Esophagus muscularis mucosa (tissue), 4 donors: ENCODE data around the gene RERE. TPM values are rescaled to one million over a fixed set of nuclear protein-coding genes. Genes with fewer than 3 reads are reported as not detected.

Experiments used
- DNase-seq: peaks from one replicate; pipeline ENCODE4 v3.0.0-alpha.2; 2017; ENCODE audit errors: extremely low spot score
- H3K27ac ChIP-seq, 4 donors: fragments of 200-600 bp; sonication (generic); replicated peaks in 1 of 4; 1 replicate in 3 of 4; 2 replicates in 1 of 4; pipeline ENCODE4 v1.5.1; 2016 to 2019; ENCODE audit warnings: mild to moderate bottlenecking in 1 of 4
- H3K27me3 ChIP-seq, 4 donors: fragments of 200-600 bp; sonication (generic); one replicate each; pipeline versions ENCODE4 v1.5.1 to v1.6.0; 2016 to 2019
- H3K36me3 ChIP-seq, 4 donors: fragments of 200-600 bp; sonication (generic); one replicate each; pipeline ENCODE4 v1.5.1; 2016 to 2019
- H3K4me1 ChIP-seq, 4 donors: fragments of 200-600 bp; sonication (generic); one replicate each; pipeline ENCODE4 v1.5.1; 2016 to 2019
- H3K4me3 ChIP-seq, 4 donors: fragments of 200-600 bp; sonication (generic); 1 replicate in 2 of 4; 2 replicates in 2 of 4; pipeline ENCODE4 v1.5.1; 2016 to 2019; ENCODE audit warnings: mild to moderate bottlenecking in 4 of 4, moderate library complexity in 1 of 4
- H3K9me3 ChIP-seq, 4 donors: fragments of 200-600 bp; sonication (generic); 1 replicate in 3 of 4; 2 replicates in 1 of 4; pipeline ENCODE4 v1.5.1; 2016 to 2019
- EP300 ChIP-seq: sonication (generic); formaldehyde crosslinking; IDR thresholded peaks from one replicate; pipeline ENCODE4 v1.6.1; 2017; ENCODE audit warnings: antibody characterized with exemption
- POLR2A ChIP-seq: fragments of 450-650 bp; IDR thresholded peaks from one replicate; pipeline ENCODE4 v1.6.1; 2017; ENCODE audit warnings: antibody characterized with exemption, moderate library complexity, mild to moderate bottlenecking, low read depth
- POLR2AphosphoS5 ChIP-seq, 2 donors: sonication (generic); formaldehyde crosslinking; IDR thresholded peaks; one replicate each; pipeline ENCODE4 v1.6.1; 2017; ENCODE audit warnings: antibody characterized with exemption in 2 of 2
- WGBS: methylation state at CpG from one replicate; pipeline ENCODE4 v1.1.5; 2018; 5-methylcytosine and 5-hydroxymethylcytosine counted together
- intact Hi-C: fragments of 100-400 bp; cut with DNase I; formaldehyde crosslinking; loops from one replicate; pipeline ENCODE4 v1.15.1; 2023
- total RNA-seq, 4 donors: library from RNA; depleted of rRNA; stranded (reverse); fragments of >200 nt; gene quantifications; one replicate each; pipeline versions ENCODE4 v1.1.0 to v1.2.1, GENCODE V29; 2016
- TF ChIP-seq, protein P1 (sequence below), 3 experiments: fragments of 200-600 bp in 2 of 3; fragments of 450-650 bp in 1 of 3; sonication (generic) in 2 of 3; IDR thresholded peaks; one replicate each; pipeline ENCODE4 v1.5.1; 2017 to 2019; ENCODE audit warnings: antibody characterized with exemption in 3 of 3, mild to moderate bottlenecking in 2 of 3, moderate library complexity in 1 of 3

Gene RERE
- total RNA-seq, 4 donors from 2014 or later: 133 to 212 (median 168) TPM

DNA sequence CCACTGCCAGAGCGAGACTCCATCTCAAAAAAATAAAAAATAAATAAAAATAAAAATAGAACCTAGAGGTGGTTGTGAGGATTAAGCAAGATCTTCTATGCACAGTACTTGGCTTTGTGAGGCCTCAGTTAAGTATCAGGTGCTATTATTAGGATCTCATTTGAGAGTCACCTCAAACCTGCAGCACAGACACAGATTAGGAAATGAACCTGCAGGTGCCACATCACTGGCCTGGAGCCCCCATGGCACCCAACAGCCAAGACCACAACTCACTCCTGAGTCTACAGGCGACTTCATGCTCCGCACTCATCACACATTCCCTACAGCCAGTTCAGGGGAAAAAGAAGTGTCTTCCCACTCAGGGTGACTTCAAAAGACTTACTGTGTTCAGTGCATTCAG is 322.8 kb downstream of the RERE start:
- WGBS: 95% methylated on average over 3 of the region's 3 CpGs
- TF ChIP-seq POLR2A: no peak
- TF ChIP-seq POLR2AphosphoS5 (IDR thresholded peaks at IDR 0.05): no peak
- no peak for TF ChIP-seq EP300
- TF ChIP-seq, protein P1, sequence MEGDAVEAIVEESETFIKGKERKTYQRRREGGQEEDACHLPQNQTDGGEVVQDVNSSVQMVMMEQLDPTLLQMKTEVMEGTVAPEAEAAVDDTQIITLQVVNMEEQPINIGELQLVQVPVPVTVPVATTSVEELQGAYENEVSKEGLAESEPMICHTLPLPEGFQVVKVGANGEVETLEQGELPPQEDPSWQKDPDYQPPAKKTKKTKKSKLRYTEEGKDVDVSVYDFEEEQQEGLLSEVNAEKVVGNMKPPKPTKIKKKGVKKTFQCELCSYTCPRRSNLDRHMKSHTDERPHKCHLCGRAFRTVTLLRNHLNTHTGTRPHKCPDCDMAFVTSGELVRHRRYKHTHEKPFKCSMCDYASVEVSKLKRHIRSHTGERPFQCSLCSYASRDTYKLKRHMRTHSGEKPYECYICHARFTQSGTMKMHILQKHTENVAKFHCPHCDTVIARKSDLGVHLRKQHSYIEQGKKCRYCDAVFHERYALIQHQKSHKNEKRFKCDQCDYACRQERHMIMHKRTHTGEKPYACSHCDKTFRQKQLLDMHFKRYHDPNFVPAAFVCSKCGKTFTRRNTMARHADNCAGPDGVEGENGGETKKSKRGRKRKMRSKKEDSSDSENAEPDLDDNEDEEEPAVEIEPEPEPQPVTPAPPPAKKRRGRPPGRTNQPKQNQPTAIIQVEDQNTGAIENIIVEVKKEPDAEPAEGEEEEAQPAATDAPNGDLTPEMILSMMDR (IDR thresholded peaks at IDR 0.05): no peak
- no peak overlapping the region for H3K4me3 ChIP-seq
- peaks cover 13 to 24% (median 21%) of the 10 kb centered on the region in 4 donors for H3K4me1 ChIP-seq
- no peak overlapping the region for H3K27ac ChIP-seq
- peaks cover 0 to 47% (median 35%) of the 10 kb centered on the region in 4 donors for H3K36me3 ChIP-seq
- H3K9me3 ChIP-seq: no peaks in the 10 kb centered on the region
- no peaks in the 10 kb centered on the region for H3K27me3 ChIP-seq
- no peak for DNase-seq
- intact Hi-C loops: no loop called here

DNA sequence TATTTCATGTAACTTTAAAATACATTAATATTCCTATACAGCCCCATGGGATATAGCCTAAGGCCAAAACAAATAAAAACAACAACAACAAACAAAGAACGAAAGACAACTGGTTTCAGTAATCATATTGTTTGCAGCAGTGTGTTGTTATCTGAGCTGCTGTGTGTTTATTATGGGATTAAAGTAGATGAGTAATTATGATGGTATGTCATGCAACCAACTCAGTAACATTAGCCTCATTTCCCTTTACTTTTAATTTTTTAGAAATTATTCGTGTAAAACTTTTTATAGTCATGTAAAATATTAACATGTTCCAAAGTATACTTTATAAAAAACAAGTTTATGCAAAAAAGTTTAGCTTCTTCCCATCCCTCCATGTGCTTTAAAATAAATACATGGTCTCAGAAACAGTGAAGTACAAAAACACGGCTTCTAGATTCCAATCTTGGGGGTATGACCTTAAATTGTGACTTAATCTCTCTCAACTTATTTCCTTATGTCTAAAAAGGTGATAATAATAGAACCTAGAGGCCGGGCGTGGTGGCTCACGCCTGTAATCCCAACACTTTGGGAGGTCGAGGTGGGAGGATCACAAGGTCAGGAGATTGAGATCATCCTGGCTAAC is 323.4 kb downstream of the RERE start:
- Histone ChIP-seq H3K9me3 (no peaks in the 10 kb centered on the region), H3K36me3 (peaks cover 0 to 47% (median 35%) of the 10 kb centered on the region in 4 donors), H3K4me3 (no peak overlapping the region), H3K27ac (no peak overlapping the region), H3K4me1 (peaks cover 13 to 24% (median 21%) of the 10 kb centered on the region in 4 donors), H3K27me3 (no peaks in the 10 kb centered on the region)
- 86% methylated on average over 7 of the region's 7 CpGs for WGBS
- intact Hi-C loops: no loop called here
- no peak for DNase-seq
- no peak for TF ChIP-seq POLR2A
- TF ChIP-seq POLR2AphosphoS5 (IDR thresholded peaks at IDR 0.05): no peak
- no peak for TF ChIP-seq EP300
- TF ChIP-seq, protein P1 (IDR thresholded peaks at IDR 0.05): no peak

DNA sequence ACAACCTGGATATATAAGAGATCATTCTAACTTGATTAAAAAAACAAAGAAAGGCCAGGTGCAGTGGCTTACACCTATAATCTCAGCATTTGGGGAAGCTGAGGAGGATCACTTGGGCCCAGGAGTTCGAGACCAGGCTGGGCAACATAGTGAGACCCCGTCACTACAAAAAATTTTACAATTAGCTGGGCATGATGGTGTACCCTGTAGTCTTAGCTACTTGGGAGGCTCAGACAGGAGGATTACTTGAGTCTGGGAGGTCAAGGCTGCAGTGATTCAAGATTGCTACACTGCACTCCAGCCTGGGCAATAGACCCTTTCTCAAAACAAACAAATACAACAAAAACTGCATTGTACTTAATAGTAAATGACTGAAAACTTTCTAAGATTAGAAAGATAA is 330.2 kb downstream of the RERE start:
- H3K9me3 ChIP-seq: no peaks in the 10 kb centered on the region
- no peaks in the 10 kb centered on the region for H3K36me3 ChIP-seq
- intact Hi-C loops: no loop called here
- no peak overlapping the region for H3K4me3 ChIP-seq
- whole genome bisulfite sequencing: 98% methylated on average over 2 of the region's 2 CpGs
- H3K27me3 ChIP-seq: no peaks in the 10 kb centered on the region
- peaks cover 0 to 13% (median 9%) of the 10 kb centered on the region in 4 donors for H3K4me1 ChIP-seq
- no peak for DNase-seq
- H3K27ac ChIP-seq: no peak overlapping the region
- no peak for TF ChIP-seq POLR2A
- no peak for TF ChIP-seq POLR2AphosphoS5 (IDR thresholded peaks at IDR 0.05)
- no peak for TF ChIP-seq EP300
- TF ChIP-seq, protein P1 (IDR thresholded peaks at IDR 0.05): no peak

DNA sequence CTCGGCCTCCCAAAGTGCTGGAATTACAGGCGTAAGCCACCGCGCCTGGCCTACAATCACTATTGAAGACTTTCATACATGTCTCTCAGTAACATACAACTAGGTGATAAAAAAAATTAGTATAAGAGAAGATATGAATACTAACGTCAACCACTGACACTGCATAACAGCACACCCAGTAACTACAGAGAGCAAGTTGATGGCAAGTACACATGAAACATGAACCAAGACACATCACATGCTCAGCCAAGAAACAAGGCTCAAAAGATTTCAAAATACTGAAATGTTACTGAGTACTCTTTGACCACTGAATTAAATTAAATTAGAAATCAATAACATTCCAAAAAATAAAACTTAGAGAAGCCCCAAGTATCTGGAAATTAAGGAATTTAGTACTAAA is 331.4 kb downstream of the RERE start:
- WGBS: 96% methylated on average over 5 of the region's 5 CpGs
- H3K27me3 ChIP-seq: no peaks in the 10 kb centered on the region

More for the DNA sequence above, 331.4 kb downstream of the RERE start:
- intact Hi-C loops: no loop called here
- DNase-seq: no peak
- TF ChIP-seq EP300 (no peak), POLR2A (no peak), POLR2AphosphoS5 (IDR thresholded peaks at IDR 0.05) (no peak)
- TF ChIP-seq, protein P1 (IDR thresholded peaks at IDR 0.05): no peak
- no peak overlapping the region for H3K4me3 ChIP-seq
- peaks cover 0 to 9% (median 6%) of the 10 kb centered on the region in 4 donors for H3K4me1 ChIP-seq
- no peaks in the 10 kb centered on the region for H3K9me3 ChIP-seq
- no peaks in the 10 kb centered on the region for H3K36me3 ChIP-seq
- no peak overlapping the region for H3K27ac ChIP-seq
